MM.1S (cell line): ENCODE results near the gene ACHE.

ENCODE experiments used
- CTCF ChIP-seq: fragments of 300-600 bp; sonication (generic); IDR thresholded peaks from 2 replicates; pipeline ENCODE4 v1.5.1; 2016; ENCODE audit warnings: antibody characterized with exemption, low read length, mixed read lengths
- EZH2 ChIP-seq: fragments of 300-600 bp; sonication (generic); optimal IDR thresholded peaks from 2 replicates; pipeline ENCODE3; 2017; ENCODE audit warnings: low read depth, mild to moderate bottlenecking, antibody characterized with exemption, low read length, mixed read lengths
- EZH2phosphoT487 ChIP-seq: fragments of 300-600 bp; sonication (generic); IDR thresholded peaks from 2 replicates; pipeline ENCODE4 v1.6.1; 2018; ENCODE audit warnings: antibody characterized with exemption, low read length

- no peak for TF ChIP-seq CTCF
- TF ChIP-seq EZH2phosphoT487, result no peak
- TF ChIP-seq EZH2, result no peak
Measured at GRCh38 chr7:100943693-100944092, 48.0 kb upstream of the ACHE start.
